Loucy (cell line): ENCODE data around the gene ZMAT5.

ENCODE experiments used
- EZH2phosphoT487 ChIP-seq: fragments of 200-600 bp; IDR thresholded peaks from 2 replicates; pipeline ENCODE4 v1.6.1; 2018; ENCODE audit warnings: antibody characterized with exemption, mild to moderate bottlenecking, moderate library complexity, borderline replicate concordance
- TF ChIP-seq, protein P1 (sequence below): fragments of 200-600 bp; sonication (generic); conservative IDR thresholded peaks from 2 replicates; pipeline ENCODE4 v1.5.1; 2014; ENCODE audit warnings: mild to moderate bottlenecking, antibody characterized with exemption, low read length

DNA sequence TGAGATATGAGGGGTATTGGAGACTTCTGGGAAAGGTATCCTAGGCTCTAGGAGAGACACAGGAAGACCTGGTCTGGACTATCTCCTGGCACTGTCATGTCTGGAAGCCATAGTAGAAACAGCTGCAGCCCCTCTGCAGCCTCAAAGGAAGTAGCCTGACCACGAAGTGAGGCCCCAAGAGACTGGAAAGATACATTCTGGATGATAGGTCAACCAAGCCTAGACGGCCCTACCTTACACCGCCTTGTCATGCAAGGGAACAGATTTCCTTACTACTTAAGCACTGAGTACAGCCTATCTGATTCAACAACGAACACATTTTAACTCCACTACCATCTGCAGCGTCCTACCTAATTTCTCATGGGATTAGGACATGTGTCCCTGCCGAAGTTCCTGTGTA is 31.5 kb upstream of the ZMAT5 start:
- TF ChIP-seq, protein P1, sequence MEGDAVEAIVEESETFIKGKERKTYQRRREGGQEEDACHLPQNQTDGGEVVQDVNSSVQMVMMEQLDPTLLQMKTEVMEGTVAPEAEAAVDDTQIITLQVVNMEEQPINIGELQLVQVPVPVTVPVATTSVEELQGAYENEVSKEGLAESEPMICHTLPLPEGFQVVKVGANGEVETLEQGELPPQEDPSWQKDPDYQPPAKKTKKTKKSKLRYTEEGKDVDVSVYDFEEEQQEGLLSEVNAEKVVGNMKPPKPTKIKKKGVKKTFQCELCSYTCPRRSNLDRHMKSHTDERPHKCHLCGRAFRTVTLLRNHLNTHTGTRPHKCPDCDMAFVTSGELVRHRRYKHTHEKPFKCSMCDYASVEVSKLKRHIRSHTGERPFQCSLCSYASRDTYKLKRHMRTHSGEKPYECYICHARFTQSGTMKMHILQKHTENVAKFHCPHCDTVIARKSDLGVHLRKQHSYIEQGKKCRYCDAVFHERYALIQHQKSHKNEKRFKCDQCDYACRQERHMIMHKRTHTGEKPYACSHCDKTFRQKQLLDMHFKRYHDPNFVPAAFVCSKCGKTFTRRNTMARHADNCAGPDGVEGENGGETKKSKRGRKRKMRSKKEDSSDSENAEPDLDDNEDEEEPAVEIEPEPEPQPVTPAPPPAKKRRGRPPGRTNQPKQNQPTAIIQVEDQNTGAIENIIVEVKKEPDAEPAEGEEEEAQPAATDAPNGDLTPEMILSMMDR, result no peak
- TF ChIP-seq EZH2phosphoT487, result no peak
